Hepatocyte (in vitro differentiated cells): ENCODE measurements around the gene CIDEC. TPM values are rescaled to one million over a fixed set of nuclear protein-coding genes. Genes with fewer than 3 reads are reported as not detected.
A peak's percentile ranks its signal among the peaks of the same experiment; 100 is the strongest.

Experiments
- DNase-seq: peaks from one replicate; pipeline ENCODE4 v3.0.0-alpha.2; 2016; ENCODE audit warnings: low spot score
- H2AFZ ChIP-seq: fragments of 200-600 bp; sonication (generic); 2 replicates; pipeline ENCODE4 v1.6.0; 2016; ENCODE audit warnings: antibody characterized with exemption, mild to moderate bottlenecking
- H3K27ac ChIP-seq: fragments of 200-600 bp; sonication (generic); 2 replicates; pipeline ENCODE4 v1.5.1; 2016; ENCODE audit warnings: mild to moderate bottlenecking
- H3K27me3 ChIP-seq: fragments of 200-600 bp; sonication (generic); 2 replicates; pipeline ENCODE4 v1.6.1; 2016
- H3K36me3 ChIP-seq: fragments of 200-600 bp; sonication (generic); replicated peaks from 2 replicates; pipeline ENCODE4 v1.5.1; 2016; ENCODE audit warnings: low read depth; ENCODE audit not compliant: insufficient read depth
- H3K4me1 ChIP-seq: fragments of 200-600 bp; sonication (generic); 2 replicates; pipeline ENCODE4 v1.5.1; 2016; ENCODE audit warnings: mild to moderate bottlenecking, moderate library complexity; ENCODE audit not compliant: insufficient read depth
- H3K4me2 ChIP-seq: fragments of 200-600 bp; sonication (generic); 2 replicates; pipeline ENCODE4 v1.6.0; 2016
- H3K4me3 ChIP-seq: fragments of 200-600 bp; sonication (generic); 2 replicates; pipeline ENCODE4 v1.5.1; 2016; ENCODE audit warnings: mild to moderate bottlenecking
- H3K79me2 ChIP-seq: fragments of 200-600 bp; sonication (generic); 2 replicates; pipeline ENCODE4 v1.6.0; 2017; ENCODE audit warnings: mild to moderate bottlenecking
- H3K9me2 ChIP-seq: fragments of 200-600 bp; sonication (generic); replicated peaks from 2 replicates; pipeline ENCODE4 v1.6.0; 2017; ENCODE audit warnings: mild to moderate bottlenecking; ENCODE audit not compliant: insufficient read depth
- H3K9me3 ChIP-seq: fragments of 200-600 bp; sonication (generic); 2 replicates; pipeline ENCODE4 v1.5.1; 2016; ENCODE audit warnings: low read depth, mild to moderate bottlenecking
- H4K20me1 ChIP-seq: fragments of 200-600 bp; sonication (generic); 2 replicates; pipeline ENCODE4 v1.6.0; 2016; ENCODE audit warnings: mild to moderate bottlenecking; ENCODE audit not compliant: insufficient read depth, poor library complexity, severe bottlenecking
- EZH2 ChIP-seq: fragments of 200-600 bp; sonication (generic); IDR thresholded peaks from 2 replicates; pipeline ENCODE4 v1.6.1; 2016; ENCODE audit warnings: antibody characterized with exemption, mild to moderate bottlenecking, borderline replicate concordance
- EZH2phosphoT487 ChIP-seq: fragments of 200-600 bp; sonication (generic); IDR thresholded peaks from one replicate; pipeline ENCODE4 v1.6.1; 2018; ENCODE audit warnings: antibody characterized with exemption, mild to moderate bottlenecking, low read depth, moderate library complexity; ENCODE audit not compliant: unreplicated experiment, severe bottlenecking
- WGBS: methylation state at CpG from one replicate; pipeline ENCODE4 v1.1.6; 2016; ENCODE audit warnings: low lambda C conversion rate; ENCODE audit errors: missing lambda C conversion rate; 5-methylcytosine and 5-hydroxymethylcytosine counted together
- polyA plus RNA-seq: library from polyadenylated mRNA; unstranded; fragments of >200 nt; fragmentation: Nextera tagmentation; extraction: Ambion mirVana; gene quantifications from 2 replicates; pipeline ENCODE4 v1.2.1, GENCODE V29; 2016
- total RNA-seq: library from RNA; depleted of rRNA; stranded (reverse); fragments of >200 nt; gene quantifications from 2 replicates; pipeline ENCODE4 v1.2.3, GENCODE V29; 2014
- TF ChIP-seq, protein P1 (sequence below): fragments of 200-600 bp; sonication (generic); IDR thresholded peaks from 2 replicates; pipeline ENCODE4 v1.5.1; 2016; ENCODE audit warnings: antibody characterized with exemption, mild to moderate bottlenecking; ENCODE audit not compliant: poor library complexity

CIDEC gene
- total and polyA plus RNA-seq, 2 experiments from 2014 or later: 16.6 to 37.3 TPM

- WGBS: 5% methylated on average over 65 of the region's 99 CpGs
- H3K9me3 ChIP-seq: no peaks in the 10 kb centered on the region
- H3K4me3 ChIP-seq: peak overlapping the region; percentile 59
- H3K36me3 ChIP-seq: no peaks in the 10 kb centered on the region
- peaks cover 45% of the 10 kb centered on the region for H3K4me1 ChIP-seq
- H3K9me2 ChIP-seq: no peaks in the 10 kb centered on the region
- H3K4me2 ChIP-seq: peak overlapping the region; percentile 94
- DNase-seq: peak; percentile 88
- peak overlapping the region; percentile 31 for H2AFZ ChIP-seq
- H3K27me3 ChIP-seq: no peaks in the 10 kb centered on the region
- TF ChIP-seq, protein P1, sequence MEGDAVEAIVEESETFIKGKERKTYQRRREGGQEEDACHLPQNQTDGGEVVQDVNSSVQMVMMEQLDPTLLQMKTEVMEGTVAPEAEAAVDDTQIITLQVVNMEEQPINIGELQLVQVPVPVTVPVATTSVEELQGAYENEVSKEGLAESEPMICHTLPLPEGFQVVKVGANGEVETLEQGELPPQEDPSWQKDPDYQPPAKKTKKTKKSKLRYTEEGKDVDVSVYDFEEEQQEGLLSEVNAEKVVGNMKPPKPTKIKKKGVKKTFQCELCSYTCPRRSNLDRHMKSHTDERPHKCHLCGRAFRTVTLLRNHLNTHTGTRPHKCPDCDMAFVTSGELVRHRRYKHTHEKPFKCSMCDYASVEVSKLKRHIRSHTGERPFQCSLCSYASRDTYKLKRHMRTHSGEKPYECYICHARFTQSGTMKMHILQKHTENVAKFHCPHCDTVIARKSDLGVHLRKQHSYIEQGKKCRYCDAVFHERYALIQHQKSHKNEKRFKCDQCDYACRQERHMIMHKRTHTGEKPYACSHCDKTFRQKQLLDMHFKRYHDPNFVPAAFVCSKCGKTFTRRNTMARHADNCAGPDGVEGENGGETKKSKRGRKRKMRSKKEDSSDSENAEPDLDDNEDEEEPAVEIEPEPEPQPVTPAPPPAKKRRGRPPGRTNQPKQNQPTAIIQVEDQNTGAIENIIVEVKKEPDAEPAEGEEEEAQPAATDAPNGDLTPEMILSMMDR: peak; percentile 46
- TF ChIP-seq EZH2 (no peak), EZH2phosphoT487 (no peak)
- H3K27ac ChIP-seq: peak overlapping the region; percentile 91
- H3K79me2 ChIP-seq: peaks cover 12% of the 10 kb centered on the region
- H4K20me1 ChIP-seq: no peaks in the 10 kb centered on the region
Measured at GRCh38 chr3:9915254-9916141, 35.4 kb upstream of the CIDEC start.

DNA sequence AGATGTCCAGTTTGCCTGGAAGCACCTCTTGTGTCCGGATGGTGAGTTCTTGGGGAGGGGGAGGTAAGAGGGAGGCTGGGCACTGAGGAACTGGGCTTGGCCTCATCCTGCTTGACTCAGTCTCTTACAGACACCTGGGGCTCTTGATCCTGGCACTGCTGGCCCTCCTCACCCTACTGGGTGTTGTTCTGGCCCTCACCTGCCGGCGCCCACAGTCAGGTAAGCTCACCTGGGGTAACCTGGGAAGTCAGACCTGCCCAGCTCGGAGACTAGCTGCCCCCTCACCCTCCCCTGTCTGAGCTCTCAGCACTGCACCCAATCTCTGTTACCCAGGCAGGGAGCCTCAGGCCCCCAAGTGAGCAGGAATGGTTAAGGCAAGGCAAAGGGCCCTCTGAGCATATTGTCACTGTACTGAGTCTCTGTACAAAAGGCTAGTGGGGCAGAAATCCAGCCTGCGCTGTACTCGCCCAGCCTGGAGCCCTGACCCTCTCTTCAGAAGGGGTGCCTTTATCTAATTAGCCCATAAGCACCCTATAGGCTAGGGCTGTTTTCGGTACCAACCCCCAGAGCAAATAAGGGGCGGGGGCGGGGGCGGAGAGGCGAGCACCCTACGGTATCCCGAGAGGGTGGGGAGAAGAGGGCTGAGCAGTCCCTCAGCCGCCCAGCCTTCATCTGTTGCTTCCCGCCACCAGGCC is 34.7 kb upstream of the CIDEC start:
- Histone ChIP-seq H2AFZ (peak overlapping the region; percentile 31), H3K27ac (peak overlapping the region; percentile 91), H3K36me3 (no peaks in the 10 kb centered on the region), H3K9me3 (no peaks in the 10 kb centered on the region), H3K79me2 (peaks cover 12% of the 10 kb centered on the region), H3K27me3 (no peaks in the 10 kb centered on the region), H3K4me3 (no peak overlapping the region), H3K4me2 (peak overlapping the region; percentile 94), H3K4me1 (peaks cover 45% of the 10 kb centered on the region), H3K9me2 (no peaks in the 10 kb centered on the region), H4K20me1 (no peaks in the 10 kb centered on the region)
- WGBS: 59% methylated on average over 9 of the region's 15 CpGs
- TF ChIP-seq EZH2 (no peak), EZH2phosphoT487 (no peak)
- TF ChIP-seq, protein P1: no peak
- DNase-seq: no peak

- 76% methylated on average over 1 of the region's 1 CpG for WGBS
- H3K4me3 ChIP-seq: no peak overlapping the region
- no peaks in the 10 kb centered on the region for H3K27me3 ChIP-seq
- TF ChIP-seq, protein P1: no peak
- TF ChIP-seq EZH2phosphoT487 (no peak), EZH2 (no peak)
- H3K4me1 ChIP-seq: peaks cover 45% of the 10 kb centered on the region
- H3K36me3 ChIP-seq: no peaks in the 10 kb centered on the region
- H3K27ac ChIP-seq: peak overlapping the region; percentile 91
- no peaks in the 10 kb centered on the region for H3K9me2 ChIP-seq
- no peak for DNase-seq
- H2AFZ ChIP-seq: no peak overlapping the region
- H3K4me2 ChIP-seq: no peak overlapping the region
- peaks cover 12% of the 10 kb centered on the region for H3K79me2 ChIP-seq
- H3K9me3 ChIP-seq: no peaks in the 10 kb centered on the region
- H4K20me1 ChIP-seq: no peaks in the 10 kb centered on the region
Measured at GRCh38 chr3:9914011-9914410, 34.0 kb upstream of the CIDEC start.
